DMS53 treated with DMSO at 0.1 percent for 48 hours (cell line): ENCODE results near the gene SLC38A6.

Source experiments
- DNase-seq: peaks from one replicate; lab custom pipeline; 2025; ENCODE audit not compliant: unreplicated experiment; lab: John Stamatoyannopoulos, UW

Gene SLC38A6

DNA sequence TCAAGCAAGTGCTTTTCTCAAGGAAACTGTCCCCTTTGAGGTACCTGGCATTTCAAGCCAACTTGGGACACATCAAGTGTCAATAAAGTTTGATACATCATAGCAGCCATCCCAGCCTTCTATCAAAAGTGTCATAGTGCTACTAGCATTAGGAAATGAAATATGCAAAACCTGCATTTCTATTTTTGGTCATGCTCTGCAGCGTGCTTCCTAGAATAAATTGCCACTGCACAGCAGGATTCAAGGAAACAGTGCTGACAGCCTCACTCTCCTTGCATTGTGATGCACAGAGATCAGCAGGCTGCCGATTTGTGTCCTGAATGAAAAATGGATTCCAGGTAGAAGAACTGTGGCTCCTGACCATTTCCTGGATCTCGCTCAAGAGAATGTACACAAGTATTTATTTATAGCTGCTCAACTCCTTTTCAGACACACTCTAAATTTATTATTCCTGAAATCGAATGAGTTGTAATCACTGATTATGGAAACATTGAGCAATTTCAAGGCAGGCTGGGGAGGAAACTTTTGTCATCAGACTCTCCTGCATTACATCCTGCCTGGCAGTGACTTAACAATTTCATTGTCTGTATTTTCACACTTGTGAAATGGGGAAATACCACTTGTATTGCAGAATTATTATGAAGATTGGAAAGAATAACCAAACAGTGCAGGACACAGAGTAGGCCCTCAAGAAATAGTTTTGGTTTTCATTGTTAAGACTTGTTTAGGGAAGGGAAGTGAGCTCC, 120.9 kb downstream of the SLC38A6 start:
- DNase-seq: no peak
